K562 (cell line): ENCODE results near the gene CCKAR. TPM values are rescaled to one million over a fixed set of nuclear protein-coding genes. Genes with fewer than 3 reads are reported as not detected.
"Not testable (repeated sequence)": the region's sequence is repeated elsewhere in the genome, so short reads cannot be mapped to it uniquely, and the experiment has no call there.

Source experiments
- ATAC-seq: fragments of 200-7000 bp; cut with Tn5 transposase; 3 replicates; pipeline ENCODE4 v1.9.1; 2020; ENCODE audit warnings: moderate library complexity
- BruUV-seq: library from RNA; stranded (reverse); fragments of 400-500 nt; replicated peaks from 2 replicates; lab custom pipeline; 2021; lab: Mats Ljungman, UMichigan
- CTCF ChIA-PET: fragments of 300-600 bp; formaldehyde crosslinking; extraction: SDS; loops from one replicate; lab custom pipeline; 2021; ENCODE audit warnings: low intra/inter-chr PET ratio; lab: Yijun Ruan, JAX
- POLR2A ChIA-PET: fragments of 300-600, 350-650 bp; sonication (Branson Sonifier 250); formaldehyde crosslinking; extraction: SDS; loops from one replicate; lab custom pipeline; 2021; ENCODE audit warnings: antibody characterized with exemption, inconsistent platforms; lab: Yijun Ruan, JAX
- DNase-seq, 4 experiments: peaks; one replicate each; pipeline versions ENCODE4 v3.0.0 to v3.0.0-alpha.2; 2011 to 2018; ENCODE audit warnings: low spot score in 3 of 4, mixed read lengths in 3 of 4; ENCODE audit errors: extremely low read depth in 1 of 4
- FAIRE-seq: peaks from 2 replicates; lab custom pipeline; 2011; peaks lifted over from hg19 to GRCh38; lab: Jason Lieb, UNC
- H2AFZ ChIP-seq: 2 replicates; pipeline ENCODE4 v1.6.0; 2011; ENCODE audit warnings: low read depth, low read length, control low read depth, inconsistent platforms
- H3K27ac ChIP-seq: fragments of 200-600 bp; 3 replicates; pipeline ENCODE4 v1.8.0; 2011; ENCODE audit warnings: low read depth, mild to moderate bottlenecking, control low read depth, inconsistent platforms, low read length, moderate library complexity, mixed read lengths; ENCODE audit errors: extremely low read depth
- H3K27me3 ChIP-seq, 2 experiments: fragments of 300-600 bp in 1 of 2; 2 replicates in 1 of 2; 3 replicates in 1 of 2; pipeline versions ENCODE4 v1.6.0 to v1.8.0; 2011; ENCODE audit warnings: inconsistent platforms in 2 of 2, low read length in 2 of 2, mild to moderate bottlenecking in 1 of 2, mixed read lengths in 1 of 2, moderate library complexity in 1 of 2; ENCODE audit not compliant: control insufficient read depth in 2 of 2, insufficient read depth in 2 of 2
- H3K36me3 ChIP-seq: fragments of 300-600 bp; 3 replicates; pipeline ENCODE4 v1.8.0; 2011; ENCODE audit warnings: mild to moderate bottlenecking, low read length, inconsistent platforms; ENCODE audit not compliant: control insufficient read depth, insufficient read depth
- H3K4me1 ChIP-seq, 2 experiments: fragments of 200-600 bp in 1 of 2; replicated peaks in 1 of 2; 2 replicates in 1 of 2; 3 replicates in 1 of 2; pipeline versions ENCODE4 v1.5.1 to v1.8.0; 2011; ENCODE audit warnings: inconsistent platforms in 2 of 2, low read length in 2 of 2, mild to moderate bottlenecking in 1 of 2, mixed read lengths in 1 of 2, moderate library complexity in 1 of 2; ENCODE audit not compliant: control insufficient read depth in 2 of 2, insufficient read depth in 2 of 2
- H3K4me2 ChIP-seq: 2 replicates; pipeline ENCODE4 v1.6.1; 2011; ENCODE audit warnings: low read length, control low read depth, inconsistent platforms, mixed read lengths; ENCODE audit not compliant: insufficient read depth
- H3K4me3 ChIP-seq: fragments of 200-600 bp; sonication (generic), shearing (Covaris generic); 2 replicates; pipeline ENCODE4 v1.5.1; 2016; ENCODE audit warnings: control low read depth, inconsistent platforms
- H3K79me2 ChIP-seq: fragments of 200-600 bp; 3 replicates; pipeline ENCODE4 v1.8.0; 2011; ENCODE audit warnings: low read length, inconsistent platforms; ENCODE audit not compliant: control insufficient read depth, insufficient read depth
- H3K9ac ChIP-seq, 2 experiments: 2 replicates each; pipeline versions ENCODE4 v1.6.0 to v1.6.1; 2011; ENCODE audit warnings: low read depth in 2 of 2, low read length in 2 of 2, control low read depth in 1 of 2, inconsistent platforms in 1 of 2, mild to moderate bottlenecking in 1 of 2, mixed read lengths in 1 of 2; ENCODE audit not compliant: insufficient read depth in 1 of 2
- H3K9me1 ChIP-seq: one replicate; pipeline ENCODE4 v1.6.0; 2011; ENCODE audit warnings: inconsistent platforms, mild to moderate bottlenecking, low read length, moderate library complexity; ENCODE audit not compliant: control insufficient read depth, insufficient read depth
- H3K9me3 ChIP-seq: replicated peaks from 2 replicates; pipeline ENCODE4 v1.5.1; 2011; ENCODE audit warnings: low read depth, low read length, inconsistent platforms; ENCODE audit not compliant: control insufficient read depth, insufficient read depth
- H4K20me1 ChIP-seq: replicated peaks from 2 replicates; pipeline ENCODE4 v1.6.1; 2011; ENCODE audit warnings: low read length, inconsistent platforms, mixed read lengths; ENCODE audit not compliant: control insufficient read depth, insufficient read depth
- ATF3 ChIP-seq, 2 experiments: fragments of 450-650 bp in 1 of 2; sonication (generic) in 1 of 2; formaldehyde crosslinking in 1 of 2; IDR thresholded peaks in 1 of 2; conservative IDR thresholded peaks in 1 of 2; 2 replicates each; pipeline versions ENCODE4 v1.6.1 to v1.8.1; 2016 to 2023; ENCODE audit warnings: mild to moderate bottlenecking in 2 of 2, moderate library complexity in 2 of 2, inconsistent platforms in 1 of 2, missing genetic modification reagents in 1 of 2
- BHLHE40 ChIP-seq: IDR thresholded peaks from 2 replicates; pipeline ENCODE4 v1.6.1; 2011; ENCODE audit warnings: low read length, improper control_type of control experiment
- CEBPB ChIP-seq: fragments of 450-650 bp; IDR thresholded peaks from 2 replicates; pipeline ENCODE4 v1.6.1; 2016; ENCODE audit warnings: missing genetic modification characterization, missing compliant biosample characterization
- CEBPG ChIP-seq, 3 experiments: fragments of 200-800 bp in 1 of 3; sonication (Bioruptor generic) in 1 of 3; sonication (generic) in 1 of 3; formaldehyde crosslinking in 1 of 3; IDR thresholded peaks in 2 of 3; conservative IDR thresholded peaks in 1 of 3; 2 replicates each; pipeline versions ENCODE4 v1.6.1 to v1.8.0; 2016 to 2022; ENCODE audit warnings: missing compliant biosample characterization in 2 of 3, missing genetic modification characterization in 2 of 3, mild to moderate bottlenecking in 1 of 3, missing genetic modification reagents in 1 of 3
- FOSL1 ChIP-seq: fragments of 200-800 bp; sonication (Bioruptor generic); conservative IDR thresholded peaks from 2 replicates; pipeline ENCODE4 v1.6.1; 2016; ENCODE audit warnings: missing genetic modification characterization, missing compliant biosample characterization
- GTF3C2 ChIP-seq: IDR thresholded peaks from 3 replicates; pipeline ENCODE4 v1.6.1; 2011; ENCODE audit warnings: borderline replicate concordance, mild to moderate bottlenecking, moderate library complexity; ENCODE audit not compliant: insufficient read length; ENCODE audit errors: extremely low read depth
- NKRF ChIP-seq: fragments of 450-650 bp; IDR thresholded peaks from 2 replicates; pipeline ENCODE4 v1.6.1; 2016; ENCODE audit warnings: borderline replicate concordance
- RBM25 ChIP-seq: fragments of 200-400 bp; formaldehyde crosslinking; IDR thresholded peaks from 2 replicates; pipeline ENCODE4 v1.6.1; 2018; ENCODE audit warnings: low read length, low read depth, moderate library complexity; ENCODE audit not compliant: severe bottlenecking
- ZNF780A ChIP-seq: fragments of 250-450 bp; sonication (Bioruptor Pico); IDR thresholded peaks from 2 replicates; pipeline ENCODE4 v1.5.0; 2021; ENCODE audit warnings: mild to moderate bottlenecking
- WGBS: fragments of 100-300 bp; shearing (Covaris generic); methylation state at CpG from one replicate; pipeline ENCODE4 v1.1.6; 2016; ENCODE audit warnings: low coverage, mixed read lengths; ENCODE audit not compliant: insufficient coverage; ENCODE audit errors: missing lambda C conversion rate; 5-methylcytosine and 5-hydroxymethylcytosine counted together
- in situ Hi-C: fragments of 300-500 bp; cut with MboI; formaldehyde crosslinking; loops from 4 replicates; pipeline ENCODE4 v1.15.0; 2018; ENCODE audit warnings: inconsistent platforms, mixed read lengths
- intact Hi-C: fragments of 100-400 bp; cut with micrococcal nuclease; formaldehyde crosslinking; loops from 2 replicates; pipeline ENCODE4 v1.14.2; 2022
- polyA plus RNA-seq, 8 experiments: library from polyadenylated mRNA; depleted of rRNA in 4 of 8; stranded (reverse) in 5 of 8; unstranded in 3 of 8; fragments of >200 nt; fragmentation: Nextera tagmentation in 2 of 8; fragmentation: Illumina TruSeq in 1 of 8; extraction: Ambion mirVana in 2 of 8; extraction: Trizol in 1 of 8; gene quantifications; 2 replicates each; pipeline versions ENCODE4 v1.2.1 to v1.2.3, GENCODE V29; 2011 to 2014; ENCODE audit warnings: inconsistent platforms in 1 of 8, missing spikeins in 1 of 8
- total RNA-seq, 7 experiments: library from RNA; depleted of rRNA in 6 of 7; stranded (reverse); fragments of >200 nt in 6 of 7; fragmentation: Illumina TruSeq in 2 of 7; extraction: Trizol in 2 of 7; gene quantifications; 2 replicates each; pipeline versions ENCODE4 v1.2.1 to v1.2.3, GENCODE V29; 2011 to 2021; ENCODE audit warnings: low replicate concordance in 1 of 7

Gene CCKAR
- total and polyA plus RNA-seq, 9 of the 15 experiments (the other 6 are each of a cell fraction or from before 2014, with no cell fraction given), result not detected

GRCh38 chr4:26503427-26503826, 13.1 kb upstream of the CCKAR start (continued):
- TF ChIP-seq ZNF780A (CRISPR knock-in tag), result no peak
- no peak for TF ChIP-seq RBM25
- no peak for TF ChIP-seq GTF3C2
- no peak for TF ChIP-seq NKRF

GRCh38 chr4:26500565-26500999, 10.3 kb upstream of the CCKAR start:
- H2AFZ ChIP-seq; H3K9ac ChIP-seq; H3K79me2 ChIP-seq; FAIRE-seq; intact Hi-C loops; H4K20me1 ChIP-seq; H3K4me1 ChIP-seq; H3K4me3 ChIP-seq; H3K27ac ChIP-seq; H3K4me2 ChIP-seq; DNase-seq; in situ Hi-C loops; TF ChIP-seq ATF3 (CRISPR knock-in tag; conservative IDR thresholded peaks at IDR 0.05): not testable (repeated sequence)
- POLR2A ChIA-PET, result interaction anchor here (1.0 to 1.7 kb wide), 2 partner anchors 11 to 18 kb away, joined by 3 to 4 read pairs; no protein-coding TSS in a partner anchor
- 8% methylated on average over 9 of the region's 9 CpGs for WGBS
- peaks cover 3 to 24% of the 10 kb centered on the region in 2 experiments; a peak in 4 of 5 replicates for H3K27me3 ChIP-seq
- TF ChIP-seq CEBPG (CRISPR knock-in tag; IDR thresholded peaks at IDR 0.05), result 0 out of 2 replicates have a peak, but pooled peaks have one; percentile 33
- TF ChIP-seq CEBPG (tag; conservative IDR thresholded peaks at IDR 0.05 in 1 of 2, IDR thresholded peaks at IDR 0.05 in 1 of 2), result peak in 1 of 2 experiments; percentile 92; a peak in 3 of 4 replicates
- peak; percentile 52 for TF ChIP-seq BHLHE40
- peak; percentile 83 for TF ChIP-seq ATF3 (IDR thresholded peaks at IDR 0.05)
- TF ChIP-seq FOSL1 (tag), result 0 out of 2 replicates have a peak, but pooled peaks have one; percentile 10
- TF ChIP-seq CEBPB (tag), result peak; percentile 63
- TF ChIP-seq, all 486 proteins: peak for 5; not testable (repeated sequence) for 481
- BruUV-seq, CTCF ChIA-PET, H3K36me3 ChIP-seq, H3K9me1 ChIP-seq, H3K9me3 ChIP-seq, ATAC-seq: not testable (repeated sequence)
